ENCODE measurements around the gene KCNJ9. TPM values are rescaled to one million over a fixed set of nuclear protein-coding genes. Genes with fewer than 3 reads are reported as not detected.

KCNJ9 gene
- total RNA-seq, 1 experiment from 2014 or later: 0.05 TPM

GRCh38 chr1:160107512-160107911, 26.2 kb downstream of the KCNJ9 start:
- BruUV-seq (replicated peaks): no TSS peak
- TF ChIP-seq EZH2phosphoT487 (IDR thresholded peaks at IDR 0.05; ENCODE audit: borderline replicate concordance): no peak
- TF ChIP-seq ZNF274 (IDR thresholded peaks at IDR 0.05; ENCODE audit: low read depth, low read length): no peak
- TF ChIP-seq ELF1 (IDR thresholded peaks at IDR 0.05; ENCODE audit: borderline replicate concordance, low read depth): no peak
- TF ChIP-seq SRF (IDR thresholded peaks at IDR 0.05; ENCODE audit: low read depth): no peak
- TF ChIP-seq EGR1 (IDR thresholded peaks at IDR 0.05; ENCODE audit: low read depth): no peak
- no peak for TF ChIP-seq EZH2 (IDR thresholded peaks at IDR 0.05)
- no peak for TF ChIP-seq ZBTB33 (IDR thresholded peaks at IDR 0.05; ENCODE audit: extremely low read depth, insufficient replicate concordance, low read length)
- TF ChIP-seq ZFX (IDR thresholded peaks at IDR 0.05): no peak
- TF ChIP-seq ATF3 (IDR thresholded peaks at IDR 0.05): no peak
- TF ChIP-seq TCF7L2 (IDR thresholded peaks at IDR 0.05; ENCODE audit: borderline replicate concordance, extremely low read depth, insufficient read depth, insufficient read length): no peak
- POLR2A ChIA-PET: interaction anchor here (1.6 kb wide), 1 partner anchor 21 kb away, joined by 3 read pairs; no protein-coding TSS in a partner anchor
- CTCF ChIA-PET: interaction anchor here (1.4 to 3.8 kb wide), 4 partner anchors 112 to 269 kb away, joined by 4 to 30 read pairs (median 8); no protein-coding TSS in a partner anchor
- H3K4me2 ChIP-seq (ENCODE audit: low read length): no peak overlapping the region
- no peaks in the 10 kb centered on the region for H3K9me3 ChIP-seq (ENCODE audit: control insufficient read depth in 1 of 2, insufficient read depth in 1 of 2, low read depth in 1 of 2, low read length in 2 of 2)
- no peak overlapping the region for H2AFZ ChIP-seq (ENCODE audit: low read depth, low read length, poor library complexity, severe bottlenecking)
- H3K36me3 ChIP-seq (ENCODE audit: control insufficient read depth in 1 of 2, insufficient read depth in 2 of 2, low read length in 2 of 2): no peaks in the 10 kb centered on the region
- no peak overlapping the region for H3K27ac ChIP-seq (ENCODE audit: low read depth, low read length)
- no peak overlapping the region for H3K9ac ChIP-seq (ENCODE audit: low read length)
- H3K27me3 ChIP-seq (ENCODE audit: insufficient read depth, low read length): no peaks in the 10 kb centered on the region
- no peaks in the 10 kb centered on the region for H4K20me1 ChIP-seq (ENCODE audit: insufficient read depth)
- no peak for ATAC-seq
- intact Hi-C loops (cut with micrococcal nuclease): no loop called here
- RAD21 ChIA-PET (ENCODE audit: low non-redundant PET in 1 of 2, low total read pairs in 2 of 2, uncharacterized antibody in 2 of 2, unreplicated experiment in 2 of 2): no interaction called here
- no peak overlapping the region for H3K4me3 ChIP-seq (replicated peaks in 1 of 2; ENCODE audit: low read depth in 1 of 2, low read length in 2 of 2)
- no peaks in the 10 kb centered on the region for H3K79me2 ChIP-seq (ENCODE audit: insufficient read depth, low read length)
- H3K9me2 ChIP-seq (ENCODE audit: insufficient read depth): no peaks in the 10 kb centered on the region
- H3K4me1 ChIP-seq (ENCODE audit: control insufficient read depth in 1 of 2, insufficient read depth in 2 of 2, low read length in 2 of 2): peaks cover 3 to 16% of the 10 kb centered on the region in 2 experiments; a peak in 2 of 4 replicates
- DNase-seq (ENCODE audit: low read depth, low spot score): no peak
